Mesenchymal stem cell (in vitro differentiated cells and primary cell): ENCODE measurements around the gene TSPAN7.
A peak's percentile ranks its signal among the peaks of the same experiment; 100 is the strongest.

Source experiments
- DNase-seq: peaks from one replicate; pipeline ENCODE4 v3.0.0-alpha.2; 2013
- H2AFZ ChIP-seq: one replicate; pipeline ENCODE4 v1.6.1; 2013; ENCODE audit warnings: low read depth, mild to moderate bottlenecking, control low read depth, inconsistent platforms, low read length, moderate library complexity
- H2AK5ac ChIP-seq: 2 replicates; pipeline ENCODE4 v1.6.1; 2013; ENCODE audit warnings: low read length, moderate library complexity, mild to moderate bottlenecking, inconsistent platforms; ENCODE audit not compliant: severe bottlenecking
- H2BK120ac ChIP-seq: one replicate; pipeline ENCODE4 v1.6.1; 2013; ENCODE audit warnings: low read depth, mild to moderate bottlenecking, inconsistent platforms, low read length, moderate library complexity
- H2BK12ac ChIP-seq, 2 experiments: one replicate each; pipeline ENCODE4 v1.6.1; 2013; ENCODE audit warnings: inconsistent platforms in 2 of 2, low read length in 2 of 2, mild to moderate bottlenecking in 2 of 2, moderate library complexity in 2 of 2, control low read depth in 1 of 2
- H2BK15ac ChIP-seq: one replicate; pipeline ENCODE4 v1.6.1; 2013; ENCODE audit warnings: mild to moderate bottlenecking, low read depth, inconsistent platforms; ENCODE audit not compliant: poor library complexity, severe bottlenecking
- H2BK5ac ChIP-seq: 2 replicates; pipeline ENCODE4 v1.6.1; 2013; ENCODE audit warnings: low read depth, mild to moderate bottlenecking, low read length, control low read depth, inconsistent platforms; ENCODE audit not compliant: poor library complexity, severe bottlenecking
- H3K14ac ChIP-seq, 2 experiments: one replicate each; pipeline ENCODE4 v1.6.1; 2013; ENCODE audit warnings: inconsistent platforms in 2 of 2, low read length in 2 of 2, control low read depth in 1 of 2, mild to moderate bottlenecking in 1 of 2, moderate library complexity in 1 of 2
- H3K18ac ChIP-seq, 2 experiments: one replicate each; pipeline ENCODE4 v1.6.1; 2013; ENCODE audit warnings: inconsistent platforms in 2 of 2, low read length in 2 of 2, control low read depth in 1 of 2, low read depth in 1 of 2, mild to moderate bottlenecking in 1 of 2
- H3K23ac ChIP-seq, 2 experiments: one replicate each; pipeline ENCODE4 v1.6.1; 2013; ENCODE audit warnings: inconsistent platforms in 2 of 2, low read length in 2 of 2, mild to moderate bottlenecking in 2 of 2, moderate library complexity in 2 of 2, control low read depth in 1 of 2
- H3K27ac ChIP-seq: 2 replicates; pipeline ENCODE4 v1.5.1; 2013; ENCODE audit warnings: mild to moderate bottlenecking, moderate library complexity, low read length, control low read depth, inconsistent platforms; ENCODE audit not compliant: poor library complexity, severe bottlenecking
- H3K27me3 ChIP-seq, 2 experiments: 2 replicates each; pipeline versions ENCODE4 v1.6.1 to v1.7.0; 2013; ENCODE audit warnings: low read length in 2 of 2, mild to moderate bottlenecking in 2 of 2, moderate library complexity in 2 of 2, control low read depth in 1 of 2, inconsistent platforms in 1 of 2; ENCODE audit not compliant: control insufficient read depth in 1 of 2, insufficient read depth in 1 of 2
- H3K36me3 ChIP-seq, 2 experiments: 2 replicates each; pipeline versions ENCODE4 v1.6.1 to v1.7.0; 2013; ENCODE audit warnings: low read length in 2 of 2, control low read depth in 1 of 2, inconsistent platforms in 1 of 2, low read depth in 1 of 2, mild to moderate bottlenecking in 1 of 2; ENCODE audit not compliant: insufficient read depth in 2 of 2, control insufficient read depth in 1 of 2
- H3K4ac ChIP-seq, 2 experiments: one replicate each; pipeline ENCODE4 v1.6.1; 2013; ENCODE audit warnings: inconsistent platforms in 2 of 2, low read length in 2 of 2, mild to moderate bottlenecking in 2 of 2, moderate library complexity in 2 of 2, control low read depth in 1 of 2, low read depth in 1 of 2
- H3K4me1 ChIP-seq: 2 replicates; pipeline ENCODE4 v1.6.1; 2013; ENCODE audit warnings: low read depth, low read length, control low read depth; ENCODE audit not compliant: control insufficient read depth, insufficient read depth
- H3K4me2 ChIP-seq: 2 replicates; pipeline ENCODE4 v1.6.1; 2013; ENCODE audit warnings: low read length, mild to moderate bottlenecking, inconsistent platforms; ENCODE audit not compliant: poor library complexity, severe bottlenecking
- H3K4me3 ChIP-seq, 2 experiments: 2 replicates each; pipeline versions ENCODE4 v1.5.1 to v1.7.0; 2013; ENCODE audit warnings: low read length in 2 of 2, mild to moderate bottlenecking in 2 of 2, control low read depth in 1 of 2, low read depth in 1 of 2; ENCODE audit not compliant: insufficient read depth in 1 of 2
- H3K79me1 ChIP-seq: replicated peaks from 2 replicates; pipeline ENCODE4 v1.6.1; 2013; ENCODE audit warnings: mild to moderate bottlenecking, control low read depth, low read length, inconsistent platforms; ENCODE audit not compliant: poor library complexity, severe bottlenecking
- H3K9ac ChIP-seq: 2 replicates; pipeline ENCODE4 v1.7.0; 2013; ENCODE audit warnings: mild to moderate bottlenecking, low read length, moderate library complexity
- H3K9me3 ChIP-seq: 2 replicates; pipeline ENCODE4 v1.7.0; 2013; ENCODE audit warnings: mild to moderate bottlenecking, low read length; ENCODE audit not compliant: control insufficient read depth
- H4K8ac ChIP-seq: one replicate; pipeline ENCODE4 v1.6.1; 2013; ENCODE audit warnings: inconsistent platforms, mild to moderate bottlenecking, low read length, moderate library complexity
- H4K91ac ChIP-seq: one replicate; pipeline ENCODE4 v1.6.1; 2013; ENCODE audit warnings: mild to moderate bottlenecking, low read length, inconsistent platforms
- WGBS: methylation state at CpG from one replicate; pipeline ENCODE4 v1.1.7; 2013; ENCODE audit warnings: mixed read lengths; 5-methylcytosine and 5-hydroxymethylcytosine counted together

Gene TSPAN7

GRCh38 chrX:38548508-38548907, 12.8 kb upstream of the TSPAN7 start:
- no peak overlapping the region for H3K23ac ChIP-seq
- H3K18ac ChIP-seq: no peak overlapping the region
- H2AK5ac ChIP-seq: no peak overlapping the region
- no peak overlapping the region for H4K91ac ChIP-seq
- WGBS: 97% methylated on average over 2 of the region's 3 CpGs
- no peak overlapping the region for H2BK120ac ChIP-seq
- H3K36me3 ChIP-seq: no peaks in the 10 kb centered on the region
- H3K9me3 ChIP-seq: peaks cover 8% of the 10 kb centered on the region
- H4K8ac ChIP-seq: no peak overlapping the region
- H3K4me2 ChIP-seq: no peak overlapping the region
- H2BK15ac ChIP-seq: no peak overlapping the region
- no peak overlapping the region for H2BK5ac ChIP-seq
- H3K14ac ChIP-seq: no peak overlapping the region
- no peak overlapping the region for H3K4ac ChIP-seq
- no peak overlapping the region for H3K9ac ChIP-seq
- no peak overlapping the region for H2BK12ac ChIP-seq
- no peak overlapping the region for H3K4me3 ChIP-seq
- peaks cover 0 to 6% of the 10 kb centered on the region in 2 experiments for H3K27me3 ChIP-seq
- H2AFZ ChIP-seq: no peak overlapping the region
- no peaks in the 10 kb centered on the region for H3K4me1 ChIP-seq
- no peak for DNase-seq
- H3K79me1 ChIP-seq: no peaks in the 10 kb centered on the region
- no peak overlapping the region for H3K27ac ChIP-seq

GRCh38 chrX:38552721-38553120, 8.6 kb upstream of the TSPAN7 start:
- H3K9me3 ChIP-seq: peaks cover 8% of the 10 kb centered on the region
- H4K91ac ChIP-seq: no peak overlapping the region
- no peak overlapping the region for H2BK5ac ChIP-seq
- no peak overlapping the region for H2BK12ac ChIP-seq
- no peak overlapping the region for H4K8ac ChIP-seq
- H3K23ac ChIP-seq: no peak overlapping the region
- no peak overlapping the region for H3K14ac ChIP-seq
- H3K36me3 ChIP-seq: no peaks in the 10 kb centered on the region
- 88% methylated on average over 1 of the region's 1 CpG for WGBS
- DNase-seq: no peak
- no peak overlapping the region for H2BK15ac ChIP-seq
- no peaks in the 10 kb centered on the region for H3K4me1 ChIP-seq
- no peak overlapping the region for H3K18ac ChIP-seq
- no peak overlapping the region for H2AFZ ChIP-seq
- peak overlapping the region; percentile 29 for H3K27ac ChIP-seq
- H3K4me3 ChIP-seq: no peak overlapping the region
- no peaks in the 10 kb centered on the region for H3K79me1 ChIP-seq
- no peak overlapping the region for H3K4me2 ChIP-seq
- H3K27me3 ChIP-seq: peaks cover 0 to 24% of the 10 kb centered on the region in 2 experiments
- H2BK120ac ChIP-seq: no peak overlapping the region
- H2AK5ac ChIP-seq: no peak overlapping the region
- no peak overlapping the region for H3K4ac ChIP-seq
- no peak overlapping the region for H3K9ac ChIP-seq

GRCh38 chrX:38558686-38559085, 2.7 kb upstream of the TSPAN7 start:
- Histone ChIP-seq H3K18ac (no peak overlapping the region), H3K27ac (no peak overlapping the region), H4K8ac (no peak overlapping the region), H2AK5ac (no peak overlapping the region), H3K27me3 (peaks cover 4 to 31% of the 10 kb centered on the region in 2 experiments), H3K4me1 (peaks cover 10% of the 10 kb centered on the region), H3K23ac (no peak overlapping the region), H3K4ac (no peak overlapping the region), H2BK120ac (no peak overlapping the region), H2BK5ac (no peak overlapping the region), H3K9me3 (no peaks in the 10 kb centered on the region), H3K4me2 (no peak overlapping the region), H3K9ac (no peak overlapping the region), H2BK15ac (no peak overlapping the region), H3K79me1 (no peaks in the 10 kb centered on the region), H3K4me3 (no peak overlapping the region), H2AFZ (no peak overlapping the region), H3K36me3 (no peaks in the 10 kb centered on the region), H2BK12ac (no peak overlapping the region), H4K91ac (no peak overlapping the region), H3K14ac (no peak overlapping the region)
- WGBS: 100% methylated on average over 1 of the region's 2 CpGs
- peak; percentile 3 for DNase-seq

GRCh38 chrX:38560776-38561125, 591 bp upstream of the TSPAN7 start:
- H3K79me1 ChIP-seq: no peaks in the 10 kb centered on the region
- H3K14ac ChIP-seq: no peak overlapping the region
- 79% methylated on average over 7 of the region's 9 CpGs for WGBS
- no peak overlapping the region for H3K27ac ChIP-seq
- peaks cover 4 to 22% of the 10 kb centered on the region in 2 experiments for H3K27me3 ChIP-seq
- no peaks in the 10 kb centered on the region for H3K9me3 ChIP-seq
- peak overlapping the region; percentile 42 to 73 for H3K4me3 ChIP-seq
- H2BK15ac ChIP-seq: no peak overlapping the region
- no peak overlapping the region for H3K4ac ChIP-seq
- H4K8ac ChIP-seq: no peak overlapping the region
- H2AFZ ChIP-seq: no peak overlapping the region
- H3K9ac ChIP-seq: peak overlapping the region; percentile 61
- no peak for DNase-seq
- H3K4me2 ChIP-seq: peak overlapping the region; percentile 47
- H3K36me3 ChIP-seq: no peaks in the 10 kb centered on the region
- no peak overlapping the region for H2BK5ac ChIP-seq
- H2BK12ac ChIP-seq: no peak overlapping the region
- no peak overlapping the region for H3K18ac ChIP-seq
- H2AK5ac ChIP-seq: no peak overlapping the region
- no peak overlapping the region for H2BK120ac ChIP-seq
- peaks cover 10% of the 10 kb centered on the region for H3K4me1 ChIP-seq
- no peak overlapping the region for H3K23ac ChIP-seq
- H4K91ac ChIP-seq: no peak overlapping the region
